H1 (cell line): ENCODE results near the gene MMAB. TPM values are rescaled to one million over a fixed set of nuclear protein-coding genes. Genes with fewer than 3 reads are reported as not detected.

Source experiments
- CTCF ChIA-PET: fragments of 300-600 bp; sonication (Branson Sonifier 250); formaldehyde crosslinking; loops from one replicate; lab custom pipeline; 2021; ENCODE audit not compliant: partially characterized antibody; lab: Charles Lee
- POLR2A ChIA-PET: fragments of 300-600 bp; sonication (Branson Sonifier 250); formaldehyde crosslinking; loops from one replicate; lab custom pipeline; 2021; ENCODE audit warnings: inconsistent platforms; ENCODE audit not compliant: partially characterized antibody; lab: Charles Lee
- DNase-seq, 2 experiments: peaks; one replicate each; pipeline versions ENCODE4 v3.0.0 to v3.0.0-alpha.2; 2010 to 2022; ENCODE audit warnings: low spot score in 2 of 2, low read depth in 1 of 2, mixed read lengths in 1 of 2
- FAIRE-seq: peaks from 2 replicates; lab custom pipeline; 2011; peaks lifted over from hg19 to GRCh38; lab: Jason Lieb, UNC
- H2AFZ ChIP-seq: 2 replicates; pipeline ENCODE4 v1.8.1; 2012; ENCODE audit warnings: low read length, inconsistent platforms
- H2AK5ac ChIP-seq: 2 replicates; pipeline ENCODE4 v1.6.1; 2013; ENCODE audit warnings: low read depth, low read length
- H2BK120ac ChIP-seq: replicated peaks from 2 replicates; pipeline ENCODE3; 2013; ENCODE audit warnings: low read depth, low read length, inconsistent platforms
- H2BK12ac ChIP-seq: 2 replicates; pipeline ENCODE4 v1.6.1; 2013; ENCODE audit warnings: low read depth, low read length
- H2BK15ac ChIP-seq: 2 replicates; pipeline ENCODE4 v1.6.1; 2013; ENCODE audit warnings: low read length
- H2BK20ac ChIP-seq: 2 replicates; pipeline ENCODE4 v1.6.1; 2013; ENCODE audit warnings: low read length
- H2BK5ac ChIP-seq: 2 replicates; pipeline ENCODE4 v1.6.1; 2013; ENCODE audit warnings: low read depth, low read length
- H3K14ac ChIP-seq: 2 replicates; pipeline ENCODE4 v1.6.1; 2013; ENCODE audit warnings: inconsistent platforms; ENCODE audit not compliant: insufficient read length
- H3K18ac ChIP-seq: 2 replicates; pipeline ENCODE4 v1.6.1; 2013; ENCODE audit warnings: low read length; ENCODE audit errors: extremely low read depth
- H3K23ac ChIP-seq: 2 replicates; pipeline ENCODE4 v1.6.1; 2013; ENCODE audit warnings: inconsistent platforms; ENCODE audit not compliant: insufficient read length
- H3K23me2 ChIP-seq: 2 replicates; pipeline ENCODE4 v1.6.1; 2013; ENCODE audit warnings: low read depth, low read length
- H3K27ac ChIP-seq: 2 replicates; pipeline ENCODE4 v1.6.1; 2011; ENCODE audit warnings: low read depth, low read length, inconsistent platforms
- H3K27me3 ChIP-seq, 4 experiments: replicated peaks in 1 of 4; 1 replicate in 1 of 4; 2 replicates in 3 of 4; pipeline versions ENCODE4 v1.6.1 to v1.8.1; 2011 to 2013; ENCODE audit warnings: low read length in 3 of 4, mild to moderate bottlenecking in 3 of 4, inconsistent platforms in 2 of 4, mixed read lengths in 2 of 4, moderate library complexity in 1 of 4; ENCODE audit not compliant: control insufficient read depth in 3 of 4, insufficient read depth in 3 of 4; ENCODE audit errors: extremely low read depth in 1 of 4
- H3K36me3 ChIP-seq, 4 experiments: 2 replicates each; pipeline versions ENCODE4 v1.6.1 to v1.8.1; 2011 to 2013; ENCODE audit warnings: mild to moderate bottlenecking in 4 of 4, low read length in 3 of 4, moderate library complexity in 2 of 4, control low read depth in 1 of 4, inconsistent platforms in 1 of 4; ENCODE audit not compliant: insufficient read depth in 4 of 4, control insufficient read depth in 2 of 4
- H3K4ac ChIP-seq: replicated peaks from 2 replicates; pipeline ENCODE3; 2013; ENCODE audit warnings: low read length, low read depth, mixed read lengths, inconsistent platforms; ENCODE audit not compliant: insufficient read length
- H3K4me1 ChIP-seq, 4 experiments: replicated peaks in 1 of 4; 1 replicate in 1 of 4; 2 replicates in 3 of 4; pipeline versions ENCODE4 v1.6.1 to v1.8.1; 2011 to 2013; ENCODE audit warnings: low read length in 3 of 4, inconsistent platforms in 2 of 4, mixed read lengths in 1 of 4; ENCODE audit not compliant: insufficient read depth in 4 of 4, control insufficient read depth in 3 of 4
- H3K4me2 ChIP-seq, 2 experiments: 2 replicates each; pipeline versions ENCODE4 v1.6.1 to v1.8.1; 2011 to 2013; ENCODE audit warnings: low read depth in 2 of 2, low read length in 2 of 2, control low read depth in 1 of 2, inconsistent platforms in 1 of 2, mild to moderate bottlenecking in 1 of 2; ENCODE audit not compliant: insufficient read depth in 1 of 2
- H3K4me3 ChIP-seq, 4 experiments: fragments of 200-600, 300-600 bp in 1 of 4; sonication (generic), shearing (Covaris generic), sonication (Bioruptor Twin) in 1 of 4; 2 replicates each; pipeline versions ENCODE4 v1.5.1 to v1.8.1; 2011 to 2016; ENCODE audit warnings: low read length in 4 of 4, low read depth in 3 of 4, control low read depth in 2 of 4, inconsistent platforms in 2 of 4, mild to moderate bottlenecking in 2 of 4, mixed read lengths in 1 of 4, moderate library complexity in 1 of 4; ENCODE audit not compliant: insufficient read depth in 2 of 4; ENCODE audit errors: extremely low read depth in 1 of 4
- H3K56ac ChIP-seq: replicated peaks from 2 replicates; pipeline ENCODE3; 2013; ENCODE audit warnings: low read depth, mild to moderate bottlenecking, mixed read lengths, low read length, inconsistent platforms; ENCODE audit not compliant: insufficient read length
- H3K79me1 ChIP-seq: 2 replicates; pipeline ENCODE4 v1.6.1; 2013; ENCODE audit warnings: low read depth, low read length, control low read depth
- H3K79me2 ChIP-seq, 2 experiments: 2 replicates each; pipeline versions ENCODE4 v1.6.1 to v1.8.1; 2012 to 2013; ENCODE audit warnings: low read length in 2 of 2, mild to moderate bottlenecking in 2 of 2, inconsistent platforms in 1 of 2; ENCODE audit not compliant: insufficient read depth in 2 of 2, control insufficient read depth in 1 of 2
- H3K9ac ChIP-seq, 4 experiments: replicated peaks in 1 of 4; 1 replicate in 1 of 4; 2 replicates in 3 of 4; pipeline versions ENCODE4 v1.6.1 to v1.8.1; 2011 to 2013; ENCODE audit warnings: low read depth in 3 of 4, low read length in 3 of 4, control low read depth in 2 of 4, mild to moderate bottlenecking in 2 of 4, moderate library complexity in 2 of 4, inconsistent platforms in 1 of 4; ENCODE audit errors: extremely low read depth in 1 of 4
- H3K9me3 ChIP-seq, 2 experiments: 2 replicates each; pipeline versions ENCODE4 v1.6.1 to v1.8.1; 2012 to 2013; ENCODE audit warnings: mild to moderate bottlenecking in 2 of 2, moderate library complexity in 2 of 2, control low read depth in 1 of 2, inconsistent platforms in 1 of 2, low read depth in 1 of 2, low read length in 1 of 2, mixed read lengths in 1 of 2; ENCODE audit not compliant: insufficient read depth in 2 of 2
- H4K20me1 ChIP-seq, 2 experiments: replicated peaks in 1 of 2; 2 replicates each; pipeline versions ENCODE3 to v1.8.1; 2011 to 2013; ENCODE audit warnings: inconsistent platforms in 2 of 2, low read length in 2 of 2, mild to moderate bottlenecking in 1 of 2; ENCODE audit not compliant: insufficient read depth in 2 of 2, control insufficient read depth in 1 of 2
- H4K5ac ChIP-seq: 2 replicates; pipeline ENCODE4 v1.6.1; 2013; ENCODE audit warnings: low read length, low read depth, mixed read lengths, inconsistent platforms; ENCODE audit not compliant: insufficient read length
- H4K8ac ChIP-seq: 2 replicates; pipeline ENCODE4 v1.8.0; 2013; ENCODE audit warnings: mild to moderate bottlenecking, moderate library complexity, low read length, inconsistent platforms; ENCODE audit not compliant: insufficient read depth; ENCODE audit errors: extremely low read depth
- H4K91ac ChIP-seq: replicated peaks from 2 replicates; pipeline ENCODE3; 2013; ENCODE audit warnings: low read length, mixed read lengths, inconsistent platforms; ENCODE audit not compliant: insufficient read length
- RFX5 ChIP-seq: IDR thresholded peaks from 2 replicates; pipeline ENCODE4 v1.6.1; 2011; ENCODE audit warnings: low read depth, low read length, improper control_type of control experiment, borderline replicate concordance
- YY1 ChIP-seq: IDR thresholded peaks from 2 replicates; pipeline ENCODE4 v1.6.1; 2011; ENCODE audit warnings: low read depth, mild to moderate bottlenecking, low read length
- WGBS, 2 experiments: shearing (Covaris generic) in 1 of 2; methylation state at CpG; one replicate each; pipeline versions ENCODE4 v1.1.6 to v1.1.7; 2013 to 2015; ENCODE audit warnings: low lambda C conversion rate in 2 of 2, mixed read lengths in 2 of 2, inconsistent platforms in 1 of 2, low coverage in 1 of 2, missing lambda C conversion rate in 1 of 2; ENCODE audit not compliant: insufficient replicate concordance in 2 of 2, insufficient coverage in 1 of 2, insufficient read length in 1 of 2; ENCODE audit errors: extremely low coverage in 1 of 2, missing lambda C conversion rate in 1 of 2; 5-methylcytosine and 5-hydroxymethylcytosine counted together
- polyA plus RNA-seq, 7 experiments: library from polyadenylated mRNA; depleted of rRNA in 3 of 7; stranded (reverse) in 5 of 7; unstranded in 2 of 7; fragments of >200 nt in 5 of 7; fragments of 200-250 nt in 2 of 7; gene quantifications; 1 replicate in 5 of 7; 2 replicates in 1 of 7; 4 replicates in 1 of 7; pipeline versions ENCODE4 v1.2.1 to v1.2.3, GENCODE V29; 2011 to 2013; ENCODE audit warnings: missing spikeins in 2 of 7, mixed read lengths in 2 of 7
- total RNA-seq: library from RNA; stranded (reverse); fragmentation: NEBNext Ultra II Directional; extraction: Animal tissue kit (Norgen Biotek cat#: 25700); gene quantifications from 2 replicates; pipeline ENCODE4 v1.2.1, GENCODE V29; 2021

MMAB gene
- total and polyA plus RNA-seq, 2 of the 8 experiments (the other 6 are each of a cell fraction or from before 2014, with no cell fraction given), result 12.9 to 18.5 TPM

GRCh38 chr12:109541413-109541726, 31.9 kb downstream of the MMAB start:
- no peak overlapping the region for H3K4ac ChIP-seq
- H4K5ac ChIP-seq, result no peak overlapping the region
- no peak overlapping the region for H2AFZ ChIP-seq
- no peak overlapping the region for H2AK5ac ChIP-seq
- H3K27me3 ChIP-seq, result no peaks in the 10 kb centered on the region
- FAIRE-seq (no peak), DNase-seq (no peak)
- no peak overlapping the region for H2BK15ac ChIP-seq
- no peaks in the 10 kb centered on the region; a peak in 1 of 8 replicates for H3K36me3 ChIP-seq
- no peaks in the 10 kb centered on the region for H3K4me1 ChIP-seq
- no peaks in the 10 kb centered on the region for H3K79me1 ChIP-seq
- H3K56ac ChIP-seq, result no peak overlapping the region
- no peak overlapping the region for H2BK20ac ChIP-seq
- H3K4me2 ChIP-seq, result no peak overlapping the region
- H4K8ac ChIP-seq, result no peak overlapping the region
- 81% methylated on average over 4 of the region's 4 CpGs; no CpG with 5 or more reads in 1 of the 2 experiments for WGBS, 2 experiments
- no peak overlapping the region for H3K4me3 ChIP-seq
- no peaks in the 10 kb centered on the region for H4K20me1 ChIP-seq
- H3K79me2 ChIP-seq, result no peaks in the 10 kb centered on the region
- H3K27ac ChIP-seq, result no peak overlapping the region
- H4K91ac ChIP-seq, result no peak overlapping the region
- H2BK120ac ChIP-seq, result no peak overlapping the region
- TF ChIP-seq YY1 (no peak), RFX5 (no peak)
- no peak overlapping the region for H3K14ac ChIP-seq
- H2BK5ac ChIP-seq, result no peak overlapping the region
- ChIA-PET POLR2A (interaction anchor here (1.1 to 2.8 kb wide), 2 partner anchors 12 to 15 kb away, joined by 4 to 7 read pairs; no protein-coding TSS in a partner anchor), CTCF (interaction anchor here (0.8 to 5.7 kb wide), 8 partner anchors 12 to 234 kb away, joined by 3 to 47 read pairs (median 3); no protein-coding TSS in a partner anchor)
- no peak overlapping the region for H3K23ac ChIP-seq
- H3K23me2 ChIP-seq, result no peaks in the 10 kb centered on the region
- no peak overlapping the region for H3K9ac ChIP-seq
- H3K9me3 ChIP-seq, result no peaks in the 10 kb centered on the region
- no peak overlapping the region for H2BK12ac ChIP-seq
- H3K18ac ChIP-seq, result no peak overlapping the region
